Osteocyte (in vitro differentiated cells): ENCODE measurements around the gene SEPTIN14. TPM values are rescaled to one million over a fixed set of nuclear protein-coding genes. Genes with fewer than 3 reads are reported as not detected.
"Not testable (repeated sequence)": the region's sequence is repeated elsewhere in the genome, so short reads cannot be mapped to it uniquely, and the experiment has no call there.

Experiments
- DNase-seq: peaks from one replicate; pipeline ENCODE4 v3.0.0; 2021; ENCODE audit warnings: mixed read lengths; ENCODE audit not compliant: unreplicated experiment; ENCODE audit errors: extremely low spot score
- H3K27ac Mint-ChIP-seq: one replicate; pipeline ENCODE4 v1.8.0; 2021; ENCODE audit warnings: mild to moderate bottlenecking, mixed read lengths; ENCODE audit not compliant: unreplicated experiment
- H3K27me3 Mint-ChIP-seq: one replicate; pipeline ENCODE4 v1.8.0; 2021; ENCODE audit warnings: mixed read lengths; ENCODE audit not compliant: unreplicated experiment
- H3K36me3 Mint-ChIP-seq: one replicate; pipeline ENCODE4 v1.8.0; 2021; ENCODE audit warnings: mixed read lengths; ENCODE audit not compliant: unreplicated experiment
- H3K4me1 Mint-ChIP-seq: one replicate; pipeline ENCODE4 v1.8.0; 2021; ENCODE audit warnings: mixed read lengths; ENCODE audit not compliant: unreplicated experiment
- H3K4me3 Mint-ChIP-seq: one replicate; pipeline ENCODE4 v1.8.0; 2021; ENCODE audit warnings: mild to moderate bottlenecking, moderate library complexity, mixed read lengths; ENCODE audit not compliant: unreplicated experiment
- H3K9me3 Mint-ChIP-seq: one replicate; pipeline ENCODE4 v1.8.0; 2021; ENCODE audit warnings: mixed read lengths; ENCODE audit not compliant: unreplicated experiment
- long read RNA-seq: library from polyadenylated mRNA; unstranded; transcript quantifications from one replicate; pipeline ENCODE4 v2.0.0, GENCODE V29; 2021
- total RNA-seq: library from RNA; stranded (reverse); gene quantifications from 2 replicates; pipeline ENCODE4 v1.2.1, GENCODE V29; 2021
- TF ChIP-seq, protein P1 (sequence below): fragments of 200-600 bp; sonication (generic); IDR thresholded peaks from 2 replicates; pipeline ENCODE4 v1.5.0; 2021; ENCODE audit warnings: antibody characterized with exemption, mild to moderate bottlenecking, moderate library complexity

Gene SEPTIN14
- total RNA-seq, result not detected in 2 replicates
- long read RNA-seq, result 0 reads

DNA sequence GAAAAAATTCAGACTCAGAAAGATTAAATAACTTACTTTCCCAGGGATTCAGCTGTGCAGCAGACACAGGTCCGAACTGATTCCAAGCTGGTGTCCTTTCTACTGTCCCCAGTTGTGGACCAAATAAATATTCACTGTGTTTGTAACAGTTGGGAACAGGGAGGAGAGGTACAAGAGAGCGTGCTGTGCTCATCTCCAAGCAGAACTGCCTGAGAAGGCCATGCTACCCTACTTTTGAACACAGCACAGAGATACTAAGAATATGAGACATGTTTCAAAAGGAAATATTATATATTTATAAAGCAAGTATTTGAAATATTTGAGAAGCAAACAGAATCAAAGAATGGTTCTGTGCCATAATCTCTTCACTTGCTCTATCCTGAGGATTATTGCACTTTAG is at the start of gene SEPTIN14:
TSS of gene SEPTIN14 (minus strand) at position 101 of the 400 bp plus-strand sequence. CDS start 756 bp downstream, outside the sequence.
- H3K27me3 Mint-ChIP-seq, H3K27ac Mint-ChIP-seq, H3K4me3 Mint-ChIP-seq, H3K4me1 Mint-ChIP-seq, H3K36me3 Mint-ChIP-seq, DNase-seq: not testable (repeated sequence)
- peaks cover 15% of the 10 kb centered on the region for H3K9me3 Mint-ChIP-seq

DNA sequence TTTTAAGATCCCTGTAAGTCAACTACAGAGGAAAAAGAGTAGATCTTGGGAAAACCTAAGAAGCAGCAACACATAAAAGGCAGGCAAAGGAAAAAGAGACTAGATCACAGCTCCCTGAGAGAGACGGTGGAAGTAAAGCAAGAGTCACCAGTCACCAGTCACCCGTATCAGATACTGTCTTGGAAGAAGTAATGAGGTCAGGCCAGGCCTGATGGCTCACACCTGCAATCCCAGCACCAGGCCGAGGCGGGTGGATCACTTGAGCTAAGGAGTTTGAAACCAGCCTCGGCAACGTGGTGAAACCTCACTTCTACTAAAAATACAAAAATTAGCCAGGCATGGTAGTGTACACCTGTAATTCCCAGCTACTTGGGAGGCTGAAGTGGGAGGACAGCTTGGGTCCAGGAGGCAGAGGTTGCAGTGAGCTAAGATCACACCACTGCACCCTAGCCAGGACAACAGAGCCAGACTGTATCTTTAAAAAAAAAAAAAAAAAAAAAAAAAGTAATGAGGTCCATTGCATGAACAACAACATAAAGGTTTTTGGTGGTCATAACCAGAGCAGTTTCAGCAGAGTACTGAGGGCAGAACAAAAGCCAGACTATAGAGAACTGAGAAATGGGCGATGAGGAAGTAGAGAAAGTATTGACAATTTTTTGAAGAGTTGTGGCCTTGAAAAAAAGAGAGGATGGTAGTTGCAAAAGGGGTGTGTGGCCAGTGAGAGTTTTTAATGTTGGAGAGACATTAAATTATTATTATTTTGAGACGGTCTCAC is 41.6 kb upstream of the SEPTIN14 start:
- Mint-ChIP-seq H3K27me3 (no peaks in the 10 kb centered on the region), H3K36me3 (peaks cover 19% of the 10 kb centered on the region), H3K9me3 (no peaks in the 10 kb centered on the region), H3K27ac (no peak overlapping the region), H3K4me3 (no peak overlapping the region), H3K4me1 (no peaks in the 10 kb centered on the region)
- TF ChIP-seq, protein P1, sequence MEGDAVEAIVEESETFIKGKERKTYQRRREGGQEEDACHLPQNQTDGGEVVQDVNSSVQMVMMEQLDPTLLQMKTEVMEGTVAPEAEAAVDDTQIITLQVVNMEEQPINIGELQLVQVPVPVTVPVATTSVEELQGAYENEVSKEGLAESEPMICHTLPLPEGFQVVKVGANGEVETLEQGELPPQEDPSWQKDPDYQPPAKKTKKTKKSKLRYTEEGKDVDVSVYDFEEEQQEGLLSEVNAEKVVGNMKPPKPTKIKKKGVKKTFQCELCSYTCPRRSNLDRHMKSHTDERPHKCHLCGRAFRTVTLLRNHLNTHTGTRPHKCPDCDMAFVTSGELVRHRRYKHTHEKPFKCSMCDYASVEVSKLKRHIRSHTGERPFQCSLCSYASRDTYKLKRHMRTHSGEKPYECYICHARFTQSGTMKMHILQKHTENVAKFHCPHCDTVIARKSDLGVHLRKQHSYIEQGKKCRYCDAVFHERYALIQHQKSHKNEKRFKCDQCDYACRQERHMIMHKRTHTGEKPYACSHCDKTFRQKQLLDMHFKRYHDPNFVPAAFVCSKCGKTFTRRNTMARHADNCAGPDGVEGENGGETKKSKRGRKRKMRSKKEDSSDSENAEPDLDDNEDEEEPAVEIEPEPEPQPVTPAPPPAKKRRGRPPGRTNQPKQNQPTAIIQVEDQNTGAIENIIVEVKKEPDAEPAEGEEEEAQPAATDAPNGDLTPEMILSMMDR, result no peak
- no peak for DNase-seq

DNA sequence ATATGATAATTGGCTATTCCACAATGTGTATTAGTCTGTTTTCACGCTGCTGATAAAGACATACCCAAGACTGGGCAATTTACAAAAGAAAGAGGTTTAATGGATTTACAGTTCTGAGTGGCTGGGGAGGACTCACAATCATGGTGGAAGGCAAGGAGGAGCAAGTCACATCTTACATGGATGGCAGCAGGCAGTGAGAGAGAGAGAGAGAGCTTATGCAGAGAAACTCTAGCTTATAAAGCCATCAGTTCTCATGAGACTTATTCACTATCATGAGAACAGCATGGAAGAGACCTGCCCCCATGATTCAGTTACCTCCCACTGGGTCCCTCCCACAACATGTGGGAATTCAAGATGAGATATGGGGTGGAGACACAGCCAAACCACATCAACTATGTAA is 38.5 kb upstream of the SEPTIN14 start:
- not testable (repeated sequence) for H3K9me3 Mint-ChIP-seq, DNase-seq, H3K4me1 Mint-ChIP-seq, H3K27me3 Mint-ChIP-seq, H3K4me3 Mint-ChIP-seq, H3K36me3 Mint-ChIP-seq, H3K27ac Mint-ChIP-seq

DNA sequence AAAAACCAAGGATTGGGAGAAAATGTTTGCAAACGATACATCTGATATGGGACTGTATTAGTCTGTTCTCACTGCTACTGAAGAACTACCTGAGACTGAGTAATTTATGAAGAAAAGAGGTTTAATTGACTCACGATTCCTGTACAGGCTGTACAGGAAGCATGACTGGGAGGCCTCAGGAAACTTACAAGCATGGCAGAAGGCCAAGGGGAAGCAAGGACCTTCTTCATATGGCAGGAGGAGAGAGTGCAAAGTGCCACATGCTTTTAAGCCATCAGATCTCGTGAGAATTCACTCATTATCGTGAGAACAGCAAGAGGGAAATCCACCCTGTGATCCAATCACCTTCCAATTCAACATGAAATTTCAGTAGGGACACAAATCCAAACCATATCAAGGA is 35.7 kb upstream of the SEPTIN14 start:
- no peak overlapping the region for H3K4me3 Mint-ChIP-seq
- H3K4me1 Mint-ChIP-seq, result no peaks in the 10 kb centered on the region
- no peaks in the 10 kb centered on the region for H3K27me3 Mint-ChIP-seq
- H3K27ac Mint-ChIP-seq, result no peak overlapping the region
- no peak for DNase-seq
- peaks cover 9% of the 10 kb centered on the region for H3K36me3 Mint-ChIP-seq
- TF ChIP-seq, protein P1, result no peak
- peaks cover 9% of the 10 kb centered on the region for H3K9me3 Mint-ChIP-seq

DNA sequence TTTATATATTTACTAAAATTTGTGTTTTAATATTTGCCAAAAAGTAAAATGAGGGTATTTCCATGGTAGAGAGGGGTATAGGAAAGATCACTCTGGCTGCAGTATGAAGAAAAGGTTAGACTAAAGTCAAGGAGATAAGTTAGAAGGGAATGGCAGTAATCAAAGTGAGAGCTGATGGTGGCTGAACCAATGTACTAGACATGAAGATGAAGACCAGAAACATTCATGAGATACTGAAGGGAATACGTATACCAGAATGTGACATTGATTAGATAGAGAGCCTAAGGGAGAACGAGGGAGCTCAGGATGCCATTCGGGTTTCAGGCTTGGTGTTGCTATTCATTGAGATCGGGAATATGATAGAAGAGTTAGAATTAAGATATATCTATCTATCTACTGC is 32.5 kb upstream of the SEPTIN14 start:
- TF ChIP-seq, protein P1, result no peak
- Mint-ChIP-seq H3K27ac (no peak overlapping the region), H3K4me1 (no peaks in the 10 kb centered on the region), H3K9me3 (peaks cover 9% of the 10 kb centered on the region), H3K27me3 (no peaks in the 10 kb centered on the region), H3K4me3 (no peak overlapping the region), H3K36me3 (peaks cover 8% of the 10 kb centered on the region)
- no peak for DNase-seq

DNA sequence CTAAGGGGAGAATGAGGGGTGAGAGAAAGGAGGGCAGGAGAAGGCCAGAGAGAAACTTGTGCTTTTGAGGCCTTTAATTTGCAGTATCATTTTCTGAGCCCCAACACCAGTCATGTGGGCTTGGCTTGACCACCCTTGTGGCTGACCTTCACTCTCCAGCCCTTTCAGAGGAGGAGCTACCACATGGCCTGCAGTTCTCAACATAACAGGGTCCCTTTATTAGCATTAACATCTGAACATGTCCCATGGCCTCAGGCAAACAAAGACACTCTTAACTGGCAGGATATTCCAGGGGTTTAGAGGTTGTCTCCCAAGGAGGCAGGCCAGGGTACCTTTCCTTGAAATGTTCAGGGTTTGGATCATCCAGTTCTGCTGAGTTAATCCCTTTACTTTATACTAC is 31.4 kb upstream of the SEPTIN14 start:
- no peak overlapping the region for H3K4me3 Mint-ChIP-seq
- no peak overlapping the region for H3K27ac Mint-ChIP-seq
- no peak for DNase-seq
- no peaks in the 10 kb centered on the region for H3K27me3 Mint-ChIP-seq
- peaks cover 8% of the 10 kb centered on the region for H3K36me3 Mint-ChIP-seq
- peaks cover 9% of the 10 kb centered on the region for H3K9me3 Mint-ChIP-seq
- no peaks in the 10 kb centered on the region for H3K4me1 Mint-ChIP-seq
- TF ChIP-seq, protein P1, result no peak

DNA sequence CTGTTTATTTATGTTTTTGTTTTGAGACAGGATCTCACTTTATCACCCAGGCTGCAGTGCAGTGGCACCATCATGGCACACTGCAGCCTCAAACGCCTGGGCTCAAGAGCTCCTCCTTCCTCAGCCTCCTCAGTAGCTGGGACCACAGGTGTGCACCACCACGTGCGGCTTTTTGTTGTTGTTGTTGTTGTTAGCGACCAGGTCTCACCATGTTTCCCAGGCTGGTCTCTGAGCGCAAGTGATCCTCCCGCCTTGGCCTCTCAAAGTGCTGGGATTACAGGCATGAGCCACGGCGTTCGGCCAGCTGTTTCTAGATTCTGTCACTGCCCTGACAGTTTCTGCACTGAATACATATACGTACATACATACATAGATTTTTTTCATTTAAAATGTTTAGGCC is 25.8 kb upstream of the SEPTIN14 start:
- not testable (repeated sequence) for H3K4me1 Mint-ChIP-seq, H3K27me3 Mint-ChIP-seq, H3K9me3 Mint-ChIP-seq, H3K36me3 Mint-ChIP-seq
- H3K27ac Mint-ChIP-seq, result peak overlapping the region; percentile 82
- H3K4me3 Mint-ChIP-seq, result peak overlapping the region; percentile 76
- DNase-seq, result peak; percentile 38
